SK-N-MC (cell line): ENCODE data around the gene C16orf96.

ENCODE experiments used
- EZH2 ChIP-seq: fragments of 200-600 bp; sonication (generic); IDR thresholded peaks from one replicate; pipeline ENCODE4 v1.6.1; 2017; ENCODE audit warnings: antibody characterized with exemption
- POLR2AphosphoS5 ChIP-seq: IDR thresholded peaks from 2 replicates; pipeline ENCODE4 v1.6.1; 2012; ENCODE audit warnings: mild to moderate bottlenecking, low read depth, low read length, borderline replicate concordance

DNA sequence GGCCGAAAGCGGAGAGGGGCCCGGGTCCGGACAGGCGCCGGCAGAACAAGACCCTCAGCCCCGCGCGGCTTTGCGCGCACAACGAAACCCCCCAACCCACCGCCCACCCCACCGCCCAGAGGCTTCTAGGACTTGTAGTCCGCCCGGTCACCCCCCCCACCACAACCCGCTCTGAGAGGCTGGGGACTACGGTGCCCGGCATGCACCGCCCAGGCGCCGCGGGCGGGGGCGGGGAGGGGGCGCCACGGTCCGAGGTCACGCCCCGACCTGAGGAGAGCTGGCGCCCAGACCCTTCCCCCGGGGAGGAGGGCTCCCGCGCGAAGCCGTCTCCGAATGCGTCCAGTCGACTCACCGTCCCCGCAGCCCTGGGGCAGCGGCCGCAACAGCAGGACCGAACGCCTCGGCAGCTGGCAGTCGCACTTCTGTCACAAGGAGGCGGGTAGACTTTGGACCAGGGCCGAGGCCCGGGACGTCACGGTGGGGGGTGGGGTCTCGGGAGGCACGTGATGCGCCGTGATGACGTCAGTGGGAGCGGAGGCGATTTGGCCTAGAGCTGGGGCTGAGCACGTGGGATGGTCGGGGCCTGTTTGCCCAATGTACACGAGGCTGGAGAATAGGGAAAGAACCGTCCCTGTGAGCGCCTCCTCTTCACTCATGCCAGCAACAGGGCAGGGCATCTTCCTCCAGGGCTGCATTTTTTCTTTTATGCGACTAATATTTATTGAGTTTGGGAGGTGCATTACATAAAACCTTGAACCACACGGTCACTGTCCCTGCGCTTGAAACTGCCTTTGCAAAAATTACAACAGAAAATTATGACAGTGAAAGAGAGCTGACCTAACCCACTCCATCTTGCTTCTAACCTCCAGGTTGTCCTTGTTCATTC, 17.5 kb upstream of the C16orf96 start, which contains the start of gene CDIP1:
- TF ChIP-seq EZH2 (no peak), POLR2AphosphoS5 (peak; percentile 82)
